GM12874 (cell line): ENCODE results near the gene COBL.

ENCODE experiments used
- CTCF ChIP-seq: IDR thresholded peaks from 2 replicates; pipeline ENCODE4 v1.5.1; 2011; ENCODE audit warnings: low read depth, mild to moderate bottlenecking, control low read depth, low read length, moderate library complexity; ENCODE audit not compliant: insufficient read depth

Gene COBL

GRCh38 chr7:51188987-51189386 is 127.6 kb downstream of the COBL start:
- TF ChIP-seq CTCF = no peak

- no peak for TF ChIP-seq CTCF
These were observed 128.7 kb downstream of the COBL start for GRCh38 chr7:51187941-51188340.

GRCh38 chr7:51186531-51186930 is 130.1 kb downstream of the COBL start:
- TF ChIP-seq CTCF = no peak

- TF ChIP-seq CTCF = no peak
These were observed 133.9 kb downstream of the COBL start for GRCh38 chr7:51182636-51183166.

- no peak for TF ChIP-seq CTCF
These were observed 136.5 kb downstream of the COBL start for GRCh38 chr7:51180092-51180491.

- no peak for TF ChIP-seq CTCF
These were observed 140.6 kb downstream of the COBL start for GRCh38 chr7:51175992-51176388.

GRCh38 chr7:51175316-51175991 is 141.2 kb downstream of the COBL start:
- TF ChIP-seq CTCF = no peak
